GM23338 (cell line): ENCODE results near the gene IFNLR1.

Experiments
- CREB1 ChIP-seq: fragments of 250-450 bp; sonication (Bioruptor Pico); IDR thresholded peaks from 2 replicates; pipeline ENCODE4 v1.5.0; 2020; ENCODE audit warnings: low read depth, mild to moderate bottlenecking, moderate library complexity
- EZH2 ChIP-seq: fragments of 200-600 bp; sonication (generic); IDR thresholded peaks from one replicate; pipeline ENCODE4 v1.8.0; 2017; ENCODE audit warnings: antibody characterized with exemption, mild to moderate bottlenecking, low read depth; ENCODE audit not compliant: unreplicated experiment
- EZH2phosphoT487 ChIP-seq: fragments of 200-600 bp; sonication (generic); IDR thresholded peaks from one replicate; pipeline ENCODE4 v1.8.1; 2018; ENCODE audit warnings: antibody characterized with exemption; ENCODE audit not compliant: unreplicated experiment
- JUNB ChIP-seq: IDR thresholded peaks from one replicate; pipeline ENCODE4 v1.6.1; 2016; ENCODE audit warnings: antibody characterized with exemption; ENCODE audit not compliant: unreplicated experiment
- POLR2AphosphoS5 ChIP-seq: IDR thresholded peaks from 2 replicates; pipeline ENCODE4 v1.6.1; 2016; ENCODE audit warnings: antibody characterized with exemption, low read depth
- STAT1 ChIP-seq: IDR thresholded peaks from one replicate; pipeline ENCODE4 v1.6.1; 2016; ENCODE audit warnings: antibody characterized with exemption; ENCODE audit not compliant: unreplicated experiment
- ZNF114 ChIP-seq: fragments of 250-450 bp; sonication (Bioruptor Pico); IDR thresholded peaks from 2 replicates; pipeline ENCODE4 v1.5.0; 2020; ENCODE audit warnings: mild to moderate bottlenecking, moderate library complexity
- ZNF331 ChIP-seq: fragments of 250-450 bp; sonication (Bioruptor Pico); IDR thresholded peaks from 2 replicates; pipeline ENCODE4 v1.5.0; 2020; ENCODE audit warnings: low read depth, mild to moderate bottlenecking, moderate library complexity
- TF ChIP-seq, protein P1 (sequence below), 2 experiments: fragments of 200-600 bp in 1 of 2; sonication (generic) in 1 of 2; conservative IDR thresholded peaks; 2 replicates each; pipeline versions ENCODE4 v1.5.1 to v1.6.1; 2016 to 2017; ENCODE audit warnings: antibody characterized with exemption in 2 of 2, low read depth in 2 of 2, mild to moderate bottlenecking in 2 of 2, moderate library complexity in 1 of 2
- TF ChIP-seq, protein P2 (sequence below): IDR thresholded peaks from one replicate; pipeline ENCODE4 v1.6.1; 2018; ENCODE audit warnings: antibody characterized with exemption; ENCODE audit not compliant: unreplicated experiment
- TF ChIP-seq, protein P3 (sequence below): fragments of 250-450 bp; sonication (Bioruptor Pico); IDR thresholded peaks from 2 replicates; pipeline ENCODE4 v1.5.0; 2020; ENCODE audit warnings: mild to moderate bottlenecking, moderate library complexity

DNA sequence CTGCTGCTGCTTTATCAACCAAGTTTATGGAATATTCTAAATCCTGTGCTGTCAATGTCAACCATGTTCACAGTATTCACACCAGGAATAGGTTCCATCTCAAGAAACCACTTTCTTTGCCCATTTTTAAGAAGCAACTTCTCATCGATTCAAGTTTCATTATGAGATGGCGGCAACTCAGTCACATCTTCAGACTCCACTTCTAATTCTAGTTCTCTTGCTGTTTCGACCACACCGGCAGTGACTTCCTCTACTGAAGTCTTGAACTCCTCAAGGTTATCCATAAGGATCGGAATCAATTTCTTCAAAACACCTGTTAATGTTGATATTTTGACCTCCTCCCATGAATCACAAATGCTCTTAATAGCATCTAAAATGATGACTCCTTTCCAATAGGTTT is 39.7 kb upstream of the IFNLR1 start:
- TF ChIP-seq ZNF114 (CRISPR knock-in tag) (no peak), EZH2phosphoT487 (no peak), POLR2AphosphoS5 (no peak), EZH2 (no peak), CREB1 (CRISPR knock-in tag) (no peak), STAT1 (no peak), JUNB (no peak), ZNF331 (no peak)
- TF ChIP-seq, protein P1, sequence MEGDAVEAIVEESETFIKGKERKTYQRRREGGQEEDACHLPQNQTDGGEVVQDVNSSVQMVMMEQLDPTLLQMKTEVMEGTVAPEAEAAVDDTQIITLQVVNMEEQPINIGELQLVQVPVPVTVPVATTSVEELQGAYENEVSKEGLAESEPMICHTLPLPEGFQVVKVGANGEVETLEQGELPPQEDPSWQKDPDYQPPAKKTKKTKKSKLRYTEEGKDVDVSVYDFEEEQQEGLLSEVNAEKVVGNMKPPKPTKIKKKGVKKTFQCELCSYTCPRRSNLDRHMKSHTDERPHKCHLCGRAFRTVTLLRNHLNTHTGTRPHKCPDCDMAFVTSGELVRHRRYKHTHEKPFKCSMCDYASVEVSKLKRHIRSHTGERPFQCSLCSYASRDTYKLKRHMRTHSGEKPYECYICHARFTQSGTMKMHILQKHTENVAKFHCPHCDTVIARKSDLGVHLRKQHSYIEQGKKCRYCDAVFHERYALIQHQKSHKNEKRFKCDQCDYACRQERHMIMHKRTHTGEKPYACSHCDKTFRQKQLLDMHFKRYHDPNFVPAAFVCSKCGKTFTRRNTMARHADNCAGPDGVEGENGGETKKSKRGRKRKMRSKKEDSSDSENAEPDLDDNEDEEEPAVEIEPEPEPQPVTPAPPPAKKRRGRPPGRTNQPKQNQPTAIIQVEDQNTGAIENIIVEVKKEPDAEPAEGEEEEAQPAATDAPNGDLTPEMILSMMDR (conservative IDR thresholded peaks at IDR 0.05; ENCODE audit: low read depth in 2 of 2): no peak
- TF ChIP-seq, protein P2, sequence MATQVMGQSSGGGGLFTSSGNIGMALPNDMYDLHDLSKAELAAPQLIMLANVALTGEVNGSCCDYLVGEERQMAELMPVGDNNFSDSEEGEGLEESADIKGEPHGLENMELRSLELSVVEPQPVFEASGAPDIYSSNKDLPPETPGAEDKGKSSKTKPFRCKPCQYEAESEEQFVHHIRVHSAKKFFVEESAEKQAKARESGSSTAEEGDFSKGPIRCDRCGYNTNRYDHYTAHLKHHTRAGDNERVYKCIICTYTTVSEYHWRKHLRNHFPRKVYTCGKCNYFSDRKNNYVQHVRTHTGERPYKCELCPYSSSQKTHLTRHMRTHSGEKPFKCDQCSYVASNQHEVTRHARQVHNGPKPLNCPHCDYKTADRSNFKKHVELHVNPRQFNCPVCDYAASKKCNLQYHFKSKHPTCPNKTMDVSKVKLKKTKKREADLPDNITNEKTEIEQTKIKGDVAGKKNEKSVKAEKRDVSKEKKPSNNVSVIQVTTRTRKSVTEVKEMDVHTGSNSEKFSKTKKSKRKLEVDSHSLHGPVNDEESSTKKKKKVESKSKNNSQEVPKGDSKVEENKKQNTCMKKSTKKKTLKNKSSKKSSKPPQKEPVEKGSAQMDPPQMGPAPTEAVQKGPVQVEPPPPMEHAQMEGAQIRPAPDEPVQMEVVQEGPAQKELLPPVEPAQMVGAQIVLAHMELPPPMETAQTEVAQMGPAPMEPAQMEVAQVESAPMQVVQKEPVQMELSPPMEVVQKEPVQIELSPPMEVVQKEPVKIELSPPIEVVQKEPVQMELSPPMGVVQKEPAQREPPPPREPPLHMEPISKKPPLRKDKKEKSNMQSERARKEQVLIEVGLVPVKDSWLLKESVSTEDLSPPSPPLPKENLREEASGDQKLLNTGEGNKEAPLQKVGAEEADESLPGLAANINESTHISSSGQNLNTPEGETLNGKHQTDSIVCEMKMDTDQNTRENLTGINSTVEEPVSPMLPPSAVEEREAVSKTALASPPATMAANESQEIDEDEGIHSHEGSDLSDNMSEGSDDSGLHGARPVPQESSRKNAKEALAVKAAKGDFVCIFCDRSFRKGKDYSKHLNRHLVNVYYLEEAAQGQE: no peak
- TF ChIP-seq, protein P3, sequence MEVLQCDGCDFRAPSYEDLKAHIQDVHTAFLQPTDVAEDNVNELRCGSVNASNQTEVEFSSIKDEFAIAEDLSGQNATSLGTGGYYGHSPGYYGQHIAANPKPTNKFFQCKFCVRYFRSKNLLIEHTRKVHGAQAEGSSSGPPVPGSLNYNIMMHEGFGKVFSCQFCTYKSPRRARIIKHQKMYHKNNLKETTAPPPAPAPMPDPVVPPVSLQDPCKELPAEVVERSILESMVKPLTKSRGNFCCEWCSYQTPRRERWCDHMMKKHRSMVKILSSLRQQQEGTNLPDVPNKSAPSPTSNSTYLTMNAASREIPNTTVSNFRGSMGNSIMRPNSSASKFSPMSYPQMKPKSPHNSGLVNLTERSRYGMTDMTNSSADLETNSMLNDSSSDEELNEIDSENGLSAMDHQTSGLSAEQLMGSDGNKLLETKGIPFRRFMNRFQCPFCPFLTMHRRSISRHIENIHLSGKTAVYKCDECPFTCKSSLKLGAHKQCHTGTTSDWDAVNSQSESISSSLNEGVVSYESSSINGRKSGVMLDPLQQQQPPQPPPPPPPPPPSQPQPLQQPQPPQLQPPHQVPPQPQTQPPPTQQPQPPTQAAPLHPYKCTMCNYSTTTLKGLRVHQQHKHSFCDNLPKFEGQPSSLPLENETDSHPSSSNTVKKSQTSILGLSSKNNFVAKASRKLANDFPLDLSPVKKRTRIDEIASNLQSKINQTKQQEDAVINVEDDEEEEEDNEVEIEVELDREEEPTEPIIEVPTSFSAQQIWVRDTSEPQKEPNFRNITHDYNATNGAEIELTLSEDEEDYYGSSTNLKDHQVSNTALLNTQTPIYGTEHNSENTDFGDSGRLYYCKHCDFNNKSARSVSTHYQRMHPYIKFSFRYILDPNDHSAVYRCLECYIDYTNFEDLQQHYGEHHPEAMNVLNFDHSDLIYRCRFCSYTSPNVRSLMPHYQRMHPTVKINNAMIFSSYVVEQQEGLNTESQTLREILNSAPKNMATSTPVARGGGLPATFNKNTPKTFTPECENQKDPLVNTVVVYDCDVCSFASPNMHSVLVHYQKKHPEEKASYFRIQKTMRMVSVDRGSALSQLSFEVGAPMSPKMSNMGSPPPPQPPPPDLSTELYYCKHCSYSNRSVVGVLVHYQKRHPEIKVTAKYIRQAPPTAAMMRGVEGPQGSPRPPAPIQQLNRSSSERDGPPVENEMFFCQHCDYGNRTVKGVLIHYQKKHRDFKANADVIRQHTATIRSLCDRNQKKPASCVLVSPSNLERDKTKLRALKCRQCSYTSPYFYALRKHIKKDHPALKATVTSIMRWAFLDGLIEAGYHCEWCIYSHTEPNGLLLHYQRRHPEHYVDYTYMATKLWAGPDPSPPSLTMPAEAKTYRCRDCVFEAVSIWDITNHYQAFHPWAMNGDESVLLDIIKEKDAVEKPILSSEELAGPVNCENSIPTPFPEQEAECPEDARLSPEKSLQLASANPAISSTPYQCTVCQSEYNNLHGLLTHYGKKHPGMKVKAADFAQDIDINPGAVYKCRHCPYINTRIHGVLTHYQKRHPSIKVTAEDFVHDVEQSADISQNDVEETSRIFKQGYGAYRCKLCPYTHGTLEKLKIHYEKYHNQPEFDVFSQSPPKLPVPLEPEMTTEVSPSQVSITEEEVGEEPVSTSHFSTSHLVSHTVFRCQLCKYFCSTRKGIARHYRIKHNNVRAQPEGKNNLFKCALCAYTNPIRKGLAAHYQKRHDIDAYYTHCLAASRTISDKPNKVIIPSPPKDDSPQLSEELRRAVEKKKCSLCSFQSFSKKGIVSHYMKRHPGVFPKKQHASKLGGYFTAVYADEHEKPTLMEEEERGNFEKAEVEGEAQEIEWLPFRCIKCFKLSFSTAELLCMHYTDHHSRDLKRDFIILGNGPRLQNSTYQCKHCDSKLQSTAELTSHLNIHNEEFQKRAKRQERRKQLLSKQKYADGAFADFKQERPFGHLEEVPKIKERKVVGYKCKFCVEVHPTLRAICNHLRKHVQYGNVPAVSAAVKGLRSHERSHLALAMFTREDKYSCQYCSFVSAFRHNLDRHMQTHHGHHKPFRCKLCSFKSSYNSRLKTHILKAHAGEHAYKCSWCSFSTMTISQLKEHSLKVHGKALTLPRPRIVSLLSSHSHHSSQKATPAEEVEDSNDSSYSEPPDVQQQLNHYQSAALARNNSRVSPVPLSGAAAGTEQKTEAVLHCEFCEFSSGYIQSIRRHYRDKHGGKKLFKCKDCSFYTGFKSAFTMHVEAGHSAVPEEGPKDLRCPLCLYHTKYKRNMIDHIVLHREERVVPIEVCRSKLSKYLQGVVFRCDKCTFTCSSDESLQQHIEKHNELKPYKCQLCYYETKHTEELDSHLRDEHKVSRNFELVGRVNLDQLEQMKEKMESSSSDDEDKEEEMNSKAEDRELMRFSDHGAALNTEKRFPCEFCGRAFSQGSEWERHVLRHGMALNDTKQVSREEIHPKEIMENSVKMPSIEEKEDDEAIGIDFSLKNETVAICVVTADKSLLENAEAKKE (CRISPR knock-in tag): no peak
